ENCODE measurements around the gene NOP10.
"Not testable (repeated sequence)": the region's sequence is repeated elsewhere in the genome, so short reads cannot be mapped to it uniquely, and the experiment has no call there.

The NOP10 gene

GRCh38 chr15:34342737-34343575, at the start of gene NOP10, which contains the start of gene NUTM1:
TSS of gene NOP10 (minus strand) at chr15:34343136. CDS start at chr15:34343073, 63 bp downstream.
TSS of gene NUTM1 (plus strand) at chr15:34343315. CDS start at chr15:34343697, 382 bp downstream.
- peak; percentile 92 for DNase-seq

- not testable (repeated sequence) for DNase-seq
Measured at GRCh38 chr15:34389594-34390086, 46.7 kb upstream of the NOP10 start.

DNA sequence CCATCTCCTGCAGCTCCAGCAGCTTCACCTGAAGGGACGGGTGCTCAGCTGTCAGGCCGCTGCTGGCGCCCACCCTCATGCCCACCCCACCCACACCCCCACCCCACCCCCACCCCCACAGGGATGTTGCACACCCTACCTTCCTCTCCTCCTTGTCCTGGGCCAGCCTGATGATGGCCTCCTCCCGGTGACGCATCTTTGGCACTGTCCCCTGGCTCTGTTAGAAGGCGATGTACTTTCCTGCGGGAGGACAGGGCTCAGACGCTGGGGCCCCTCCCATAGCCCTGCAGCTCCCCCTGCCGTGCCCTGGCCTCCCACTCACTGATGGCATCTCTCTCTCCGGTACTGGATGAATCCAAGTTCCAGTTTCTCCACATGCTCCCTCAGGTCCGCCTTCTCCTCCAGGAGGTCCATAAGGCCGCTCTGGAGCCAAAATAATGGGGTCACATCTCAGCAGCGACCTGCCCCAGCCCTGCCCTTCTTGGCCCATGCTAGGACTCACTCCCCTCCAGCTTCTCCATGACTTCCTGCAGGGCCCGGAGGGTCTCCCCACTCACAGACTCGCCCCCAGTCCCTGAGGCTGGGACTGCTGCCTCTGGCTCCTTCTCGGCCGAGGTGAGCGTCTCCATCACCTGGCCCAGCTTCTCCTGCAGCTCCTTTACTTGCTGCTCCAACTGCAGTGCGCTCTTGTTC, 39.0 kb upstream of the NOP10 start:
- not testable (repeated sequence) for DNase-seq

DNA sequence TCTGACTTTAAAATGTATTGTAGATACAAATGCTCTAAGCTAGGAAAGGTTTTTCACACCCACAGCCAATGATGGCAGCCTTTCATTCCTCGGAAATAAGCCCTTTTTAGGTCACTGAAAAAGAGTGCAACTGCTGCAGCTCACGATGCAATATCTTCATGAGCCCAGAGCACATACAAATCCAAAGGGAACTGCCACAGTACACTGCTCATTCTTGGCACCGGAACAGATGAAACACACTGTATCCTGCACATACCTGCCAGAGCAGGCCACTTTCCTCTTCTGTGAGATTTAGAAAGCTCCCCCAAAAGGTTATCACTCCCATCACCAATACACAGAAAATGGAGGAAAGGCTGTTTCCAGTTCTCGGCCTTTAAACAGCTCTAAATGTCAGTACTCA, 37.6 kb upstream of the NOP10 start:
- DNase-seq, result not testable (repeated sequence)

- DNase-seq, result no peak
Measured at GRCh38 chr15:34376856-34377255, 33.9 kb upstream of the NOP10 start.

- not testable (repeated sequence) for DNase-seq
Measured at GRCh38 chr15:34375541-34375940, 32.6 kb upstream of the NOP10 start.

DNA sequence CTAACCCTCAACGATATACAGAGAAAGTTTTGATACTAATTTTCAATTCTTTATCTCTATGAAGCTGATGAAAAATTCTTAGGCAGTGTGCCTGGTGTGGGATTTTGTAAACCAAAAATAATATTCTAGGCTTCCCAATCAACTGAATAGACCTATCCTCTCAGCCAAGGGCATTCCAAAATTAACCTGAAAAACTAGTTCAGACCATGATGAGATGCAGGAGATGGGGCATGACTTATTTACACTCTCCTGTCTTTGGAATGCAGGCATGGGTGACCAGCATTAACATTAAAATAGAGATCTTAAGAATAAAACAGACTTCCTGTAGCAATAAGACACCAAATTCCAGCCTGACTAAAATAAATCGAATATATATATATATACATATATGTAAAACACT, 31.9 kb upstream of the NOP10 start:
- DNase-seq, result no peak

DNA sequence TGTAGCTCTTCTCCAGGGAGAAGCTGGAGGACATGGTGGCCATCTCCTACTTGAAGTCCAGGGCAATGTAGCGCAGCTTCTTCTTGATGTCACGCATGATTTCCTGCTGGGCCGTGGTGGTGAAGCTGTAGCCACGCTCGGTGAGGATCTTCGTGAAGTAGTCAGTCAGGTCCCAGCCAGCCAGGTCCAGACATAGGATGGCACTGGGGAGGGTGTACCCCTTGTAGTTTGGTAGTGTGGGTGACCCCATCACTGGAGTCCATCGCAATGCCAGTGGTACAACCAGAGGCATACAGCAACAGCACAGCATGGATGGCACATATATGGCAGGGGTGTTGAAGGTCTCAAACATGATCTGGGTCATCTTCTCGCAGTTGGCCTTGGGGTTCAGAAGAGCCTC, 31.0 kb upstream of the NOP10 start:
- no peak for DNase-seq

GRCh38 chr15:34370643-34371042, 27.7 kb upstream of the NOP10 start:
- DNase-seq, result no peak

DNA sequence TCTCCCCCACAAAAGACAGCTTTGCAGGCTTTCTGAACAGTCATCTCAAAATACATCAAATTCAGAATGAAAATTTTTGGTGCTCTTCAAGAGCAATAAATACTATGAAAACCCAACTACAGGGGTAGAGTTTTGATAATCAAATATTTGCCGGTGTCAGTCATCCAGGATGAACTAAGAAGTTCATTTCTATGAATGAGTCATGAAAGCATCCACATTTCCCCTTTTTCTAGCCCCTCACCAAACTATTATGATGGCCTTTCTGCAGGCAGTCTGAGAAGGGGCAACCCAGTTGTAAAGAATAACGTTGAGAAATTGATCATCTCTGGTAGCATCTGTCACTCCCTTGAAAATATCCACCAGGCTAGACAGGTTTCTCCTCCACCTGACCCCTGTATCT, 27.2 kb upstream of the NOP10 start:
- DNase-seq, result no peak

- peak; percentile 90 for DNase-seq
Measured at GRCh38 chr15:34367101-34368081, 24.5 kb upstream of the NOP10 start, which contains the start of gene LPCAT4. TSS of gene LPCAT4 (minus strand) at chr15:34367196. CDS start at chr15:34367100, 96 bp downstream.

DNA sequence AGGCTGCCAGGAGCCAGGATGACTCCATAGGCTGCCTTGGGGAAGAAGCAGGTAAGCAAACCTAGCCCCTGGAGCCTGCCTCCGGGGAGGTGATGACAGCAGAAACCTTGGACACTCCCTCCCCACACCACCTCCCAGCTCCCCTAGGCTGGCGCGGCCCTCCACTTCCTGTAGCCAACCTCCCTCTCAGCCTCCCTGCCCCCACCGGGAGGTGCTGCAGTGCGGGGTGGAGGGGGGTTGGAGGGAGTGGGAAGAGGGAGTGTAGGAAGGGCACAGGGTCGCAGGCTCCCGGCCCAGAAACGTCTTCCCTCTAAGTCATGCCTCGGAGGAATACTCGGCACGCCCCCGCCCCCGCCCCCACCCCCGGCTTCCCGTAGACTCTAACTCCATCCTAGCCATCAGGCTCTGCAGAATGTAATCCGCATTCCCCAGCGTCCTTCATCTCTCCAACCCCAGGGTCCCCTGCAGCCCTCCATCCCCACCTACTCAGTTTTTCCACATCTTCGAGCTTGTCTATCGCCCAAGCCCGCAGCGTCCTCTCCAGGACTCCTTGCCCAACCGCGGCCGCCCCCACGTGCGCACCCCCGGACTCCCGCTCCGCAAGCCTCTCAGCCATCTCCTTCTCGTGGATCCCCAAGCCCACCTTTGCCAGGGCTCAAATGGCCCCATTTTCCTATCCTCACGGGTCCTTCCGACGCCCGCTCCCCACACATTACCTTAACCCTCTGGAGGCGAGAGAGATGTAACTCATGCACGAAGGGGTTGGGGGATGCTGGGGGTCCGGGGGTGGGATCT, 23.5 kb upstream of the NOP10 start:
- DNase-seq, result peak; percentile 39

DNA sequence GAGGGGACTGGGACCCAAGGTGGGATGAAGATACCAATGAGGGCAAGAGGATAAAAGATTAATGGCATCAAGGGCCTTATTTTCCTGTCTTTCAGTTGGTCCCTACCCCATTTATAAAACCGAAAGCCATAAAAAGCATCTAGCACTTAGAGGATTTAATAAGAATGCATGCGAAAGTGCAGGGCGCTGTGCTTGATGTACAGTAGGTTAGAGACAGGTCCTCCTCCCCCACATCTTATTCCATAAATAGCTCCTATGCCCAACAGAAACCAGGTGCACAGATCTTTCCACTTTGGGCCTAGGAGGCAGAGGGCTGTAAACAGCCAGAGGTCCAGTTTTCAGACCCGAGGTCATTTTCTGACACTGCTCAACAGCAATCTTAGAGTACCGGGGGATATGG, 22.9 kb upstream of the NOP10 start:
- DNase-seq, result no peak

- peak; percentile 13 for DNase-seq
Measured at GRCh38 chr15:34365091-34365825, 22.3 kb upstream of the NOP10 start.

DNA sequence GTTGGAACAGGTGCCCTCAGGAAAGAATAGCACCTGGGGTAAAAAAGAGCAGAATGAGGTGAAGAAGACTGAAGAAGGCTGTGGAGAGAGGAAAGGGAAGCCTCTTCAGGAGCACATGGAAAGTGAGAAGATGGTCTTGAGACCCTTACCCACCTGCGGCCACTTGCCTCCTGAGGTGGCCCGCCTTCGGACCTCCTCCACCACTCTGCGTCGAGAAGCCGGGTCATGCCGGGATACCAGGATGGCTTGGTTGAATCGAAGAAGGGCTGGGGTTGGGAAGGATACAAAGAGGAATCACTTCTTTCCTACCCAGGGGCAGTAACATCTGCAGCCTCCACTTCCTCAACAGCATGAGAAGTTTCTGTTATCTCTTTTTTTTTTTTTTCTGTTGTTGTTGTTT, 21.1 kb upstream of the NOP10 start:
- DNase-seq, result no peak

DNA sequence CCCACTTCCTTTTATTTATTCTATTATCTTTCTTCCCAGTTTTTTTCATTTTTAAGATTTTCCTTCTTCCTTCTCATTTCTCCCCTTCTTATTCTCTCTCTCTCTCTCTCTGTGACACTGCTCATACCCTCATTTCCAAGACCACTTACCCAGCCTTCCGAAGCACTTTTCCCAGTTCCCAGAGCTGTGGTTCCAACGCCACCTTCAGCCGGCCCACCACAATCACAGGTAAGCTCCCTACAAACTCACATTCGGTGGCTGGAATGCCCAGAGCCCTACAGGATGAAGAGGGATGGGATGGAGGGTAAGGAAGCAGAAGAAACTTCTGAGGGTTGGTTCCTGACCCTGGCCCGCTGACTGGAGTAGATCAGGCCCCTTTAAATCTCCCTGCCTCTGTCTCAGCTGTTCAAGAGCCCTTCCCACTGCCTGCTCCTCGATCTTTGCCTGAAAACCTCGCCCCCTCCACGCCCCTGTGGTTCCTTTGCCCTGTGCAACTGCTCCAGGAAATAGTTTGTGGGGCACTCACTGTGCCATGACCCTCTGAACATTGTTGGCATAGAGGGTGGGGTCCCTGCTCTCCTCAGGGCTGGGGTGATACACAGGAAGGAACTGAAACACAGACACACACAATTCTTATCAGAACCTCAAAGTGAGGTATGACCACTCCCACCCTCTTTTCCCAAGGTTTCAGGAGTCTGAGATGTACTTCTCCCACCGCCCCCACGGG, 19.3 kb upstream of the NOP10 start:
- DNase-seq, result no peak

GRCh38 chr15:34361278-34361677, 18.3 kb upstream of the NOP10 start:
- DNase-seq, result no peak

- no peak for DNase-seq
Measured at GRCh38 chr15:34360298-34360697, 17.4 kb upstream of the NOP10 start.

- no peak for DNase-seq
Measured at GRCh38 chr15:34359416-34359815, 16.5 kb upstream of the NOP10 start.

- DNase-seq, result no peak
Measured at GRCh38 chr15:34358948-34359347, 16.0 kb upstream of the NOP10 start.
